HG03159 (cell line): Measurements from ENCODE around the gene ACP7.

Experiments
- ATAC-seq: cut with Tn5 transposase; IDR thresholded peaks from one replicate; pipeline ENCODE4 v1.9.1; 2021; ENCODE audit warnings: mild to moderate bottlenecking, moderate library complexity; ENCODE audit not compliant: unreplicated experiment

The ACP7 gene

DNA sequence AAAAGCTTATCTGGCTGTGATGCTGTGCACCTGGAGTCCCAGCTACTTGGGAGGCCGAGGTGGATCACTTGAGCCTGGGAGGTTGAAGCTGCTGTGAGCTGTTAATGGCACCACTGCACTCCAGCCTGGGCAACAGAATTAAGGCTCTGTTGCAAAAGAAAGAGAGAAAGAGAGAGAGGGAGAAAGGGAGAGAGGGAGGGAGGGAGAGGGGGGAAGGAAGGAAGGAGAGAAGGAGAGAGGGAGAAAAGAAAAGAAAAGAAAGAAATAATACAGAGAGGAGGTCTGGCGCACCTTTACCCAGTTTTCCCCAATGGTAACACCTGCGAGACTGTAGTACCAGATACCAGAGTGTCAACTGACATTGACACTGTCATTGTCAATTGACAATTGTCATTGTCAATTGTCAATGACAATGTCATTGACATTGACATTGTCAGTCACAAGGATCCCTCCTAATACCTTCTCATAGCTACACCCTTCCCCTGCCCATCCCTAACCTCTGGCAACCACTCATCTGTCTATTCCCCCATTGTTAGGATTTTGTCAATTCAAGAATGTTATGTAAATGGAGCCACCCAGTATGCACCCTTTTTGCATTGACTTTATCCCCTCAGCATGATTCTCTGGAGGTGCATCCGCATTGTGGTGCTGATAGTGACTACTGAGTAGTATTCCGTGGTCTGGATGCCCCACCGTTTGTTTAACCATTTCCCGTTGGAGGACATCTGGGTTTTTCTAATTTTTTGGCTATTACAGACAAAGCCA is 62.7 kb downstream of the ACP7 start:
- no peak for ATAC-seq

DNA sequence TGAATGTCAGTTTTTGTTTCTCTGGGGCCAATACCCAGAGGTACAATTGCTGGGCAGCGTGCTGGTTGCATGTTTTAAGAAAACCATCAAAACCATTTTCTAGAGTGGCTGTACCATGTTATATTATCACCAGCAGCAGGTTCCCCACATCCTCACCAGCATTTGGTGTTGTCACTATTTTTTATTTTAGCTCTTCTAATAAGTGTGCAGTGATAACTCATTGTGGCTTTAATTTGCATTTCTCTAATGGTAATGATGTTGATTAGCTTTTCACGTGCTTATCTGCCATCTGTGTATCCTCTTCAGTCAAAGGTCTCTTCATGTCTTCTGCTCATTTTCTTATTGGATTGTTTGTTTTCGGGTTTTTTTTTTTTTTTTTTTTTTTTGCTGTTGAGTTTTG is 63.3 kb downstream of the ACP7 start:
- ATAC-seq, result no peak

GRCh38 chr19:39148939-39149529 is 64.9 kb downstream of the ACP7 start:
- no peak for ATAC-seq

GRCh38 chr19:39150235-39150634 is 66.1 kb downstream of the ACP7 start:
- no peak for ATAC-seq

GRCh38 chr19:39150807-39151600 is 66.8 kb downstream of the ACP7 start:
- ATAC-seq, result no peak

DNA sequence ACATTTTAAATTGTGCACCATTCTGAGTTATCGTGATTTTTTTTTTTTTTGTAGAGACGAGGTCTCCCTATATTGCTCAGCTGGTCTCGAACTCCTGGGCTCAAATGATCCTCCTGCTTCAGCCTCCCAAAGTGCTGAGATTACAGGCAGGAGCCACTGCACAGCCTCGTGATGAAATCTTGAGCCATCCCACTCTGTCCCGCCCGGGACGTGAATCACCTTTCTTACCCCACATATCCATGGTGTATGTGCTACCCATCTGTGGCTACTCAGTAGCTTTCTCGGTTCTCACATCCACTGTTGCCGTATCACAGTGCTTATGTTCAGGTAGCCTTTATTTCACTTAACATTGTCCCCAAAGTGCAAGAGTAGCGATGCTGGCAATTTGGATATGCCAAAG is 67.9 kb downstream of the ACP7 start:
- ATAC-seq, result no peak

DNA sequence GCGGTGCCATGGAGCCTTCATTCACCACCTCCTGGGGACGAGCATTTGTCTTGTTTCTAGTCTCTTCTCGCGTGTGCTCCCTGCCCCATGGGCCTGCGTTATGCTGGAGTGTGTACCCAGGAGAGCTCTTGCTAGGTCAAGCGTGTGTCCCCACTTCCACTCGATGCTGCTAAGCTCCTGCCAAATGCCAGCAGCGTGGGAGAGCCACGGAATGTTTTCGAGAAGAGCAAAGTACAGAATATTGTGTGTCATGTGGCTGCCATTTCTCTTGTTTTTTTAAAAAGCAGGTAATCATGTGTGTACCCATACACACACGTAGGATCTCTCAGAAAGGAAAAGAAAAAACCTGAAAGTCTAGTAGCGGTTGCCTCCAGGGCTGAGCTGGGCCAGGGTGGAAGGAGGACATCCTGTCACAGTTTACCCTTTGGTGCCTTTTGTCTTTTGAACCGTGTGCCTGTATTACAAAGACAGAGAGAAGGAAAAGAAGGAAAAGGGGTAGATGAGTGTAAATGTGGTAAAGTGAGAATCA is 70.0 kb downstream of the ACP7 start:
- no peak for ATAC-seq

DNA sequence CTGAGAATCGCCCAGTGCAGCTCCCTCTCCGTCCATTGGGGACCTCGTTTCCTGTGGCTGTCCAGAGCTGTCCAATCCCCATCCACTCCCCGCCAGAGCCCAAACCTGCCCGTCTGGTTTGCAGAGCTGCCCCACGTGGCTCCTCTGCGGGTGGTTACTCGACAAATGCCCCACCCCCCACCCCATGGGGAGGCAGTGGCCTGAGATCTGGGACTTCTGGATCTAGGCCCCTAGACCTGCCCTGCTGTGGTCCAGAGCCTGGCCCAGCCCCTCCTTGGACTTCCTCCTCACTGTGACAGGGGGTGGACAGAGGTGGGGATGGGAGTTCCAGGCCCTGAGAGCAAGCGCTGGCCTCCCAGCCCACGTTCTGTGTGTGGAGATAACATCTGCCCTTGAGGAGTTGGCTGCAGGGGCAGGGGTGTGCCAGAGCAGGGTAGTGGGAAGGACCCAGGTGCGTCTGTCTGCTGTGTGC is 70.5 kb downstream of the ACP7 start:
- no peak for ATAC-seq

GRCh38 chr19:39155114-39155700 is 71.0 kb downstream of the ACP7 start:
- no peak for ATAC-seq

GRCh38 chr19:39155741-39156140 is 71.6 kb downstream of the ACP7 start:
- no peak for ATAC-seq

DNA sequence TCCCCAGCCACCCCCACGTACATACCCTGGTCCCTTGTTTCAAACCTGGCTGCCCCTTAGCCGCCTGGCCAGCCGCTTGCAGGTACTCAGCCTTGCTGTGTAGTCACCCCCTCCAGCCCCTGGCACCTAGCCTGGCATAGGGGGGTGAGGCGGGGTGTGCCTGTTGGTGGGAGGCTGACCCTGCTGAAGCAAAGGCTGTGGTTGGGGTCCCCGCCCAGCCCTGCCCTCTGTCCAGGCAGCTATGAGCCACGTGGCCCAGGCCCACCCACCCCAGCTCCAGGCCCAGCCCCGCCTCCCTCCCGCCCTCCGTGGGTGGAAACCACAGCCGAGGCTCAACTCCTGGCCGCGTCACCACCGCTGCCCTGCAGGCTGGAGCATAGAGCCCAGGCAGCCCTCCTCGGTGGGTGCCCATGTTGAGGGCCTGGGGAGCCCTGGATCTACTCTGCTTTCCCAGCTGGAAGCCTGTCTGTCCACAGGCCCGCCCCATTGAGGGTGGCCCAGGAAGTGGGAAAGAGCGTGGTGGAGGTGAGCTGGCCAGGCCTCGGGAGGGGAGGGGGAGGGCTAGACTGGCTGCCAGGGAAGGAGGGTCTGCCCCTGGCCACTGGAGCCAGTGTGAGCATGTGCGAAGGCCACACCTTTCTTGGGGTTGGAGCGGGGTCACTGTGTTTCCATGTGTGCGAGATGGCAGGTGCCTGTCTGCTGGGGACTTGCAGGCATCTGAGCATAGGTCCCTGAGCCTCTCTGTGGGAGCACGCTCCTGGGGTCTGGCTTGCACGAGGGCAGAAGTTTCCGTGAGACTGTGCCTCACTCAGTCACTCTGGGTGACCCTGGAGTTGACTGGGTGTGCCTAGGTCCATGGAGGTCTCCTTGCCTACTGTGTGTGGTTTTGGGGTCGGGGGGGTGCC is 72.4 kb downstream of the ACP7 start:
- no peak for ATAC-seq

GRCh38 chr19:39157275-39157996 is 73.3 kb downstream of the ACP7 start:
- ATAC-seq, result no peak

- no peak for ATAC-seq
Observed at GRCh38 chr19:39157997-39158389, 73.8 kb downstream of the ACP7 start.

DNA sequence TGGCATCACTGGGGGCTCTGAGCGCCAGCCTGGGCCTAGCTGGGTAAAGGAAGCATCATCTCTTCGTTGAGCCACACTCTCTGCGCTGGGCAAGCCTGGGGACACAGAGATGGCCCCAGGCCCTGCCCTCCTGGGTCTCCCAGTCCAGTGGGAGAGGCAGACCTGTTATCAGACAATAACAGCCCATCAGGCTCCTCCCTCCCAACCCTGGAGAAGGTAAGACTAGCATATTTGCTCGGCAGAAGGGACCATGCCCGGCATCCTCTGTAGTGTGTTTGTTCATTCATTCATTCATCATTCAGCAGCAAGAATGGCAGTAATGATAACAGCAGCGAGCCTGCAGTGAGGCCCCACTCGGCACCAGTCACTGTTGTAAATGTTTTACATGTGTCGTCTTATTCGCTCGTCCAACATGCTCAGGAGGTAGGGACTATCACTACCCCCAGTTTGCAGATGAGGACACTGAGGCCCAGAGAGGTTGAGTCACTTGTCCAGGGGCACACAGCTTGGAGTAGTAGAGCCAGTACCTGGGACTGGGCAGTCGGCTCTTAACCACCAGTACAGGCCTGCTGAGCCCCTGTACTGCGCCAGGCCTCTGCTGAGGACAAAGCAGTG is 74.6 kb downstream of the ACP7 start:
- no peak for ATAC-seq

GRCh38 chr19:39160523-39160861 is 76.3 kb downstream of the ACP7 start:
- no peak for ATAC-seq
